ENCODE measurements around the gene BOK.

GRCh38 chr2:241542278-241542605, 16.3 kb upstream of the BOK start:
- TF ChIP-seq, protein P1, sequence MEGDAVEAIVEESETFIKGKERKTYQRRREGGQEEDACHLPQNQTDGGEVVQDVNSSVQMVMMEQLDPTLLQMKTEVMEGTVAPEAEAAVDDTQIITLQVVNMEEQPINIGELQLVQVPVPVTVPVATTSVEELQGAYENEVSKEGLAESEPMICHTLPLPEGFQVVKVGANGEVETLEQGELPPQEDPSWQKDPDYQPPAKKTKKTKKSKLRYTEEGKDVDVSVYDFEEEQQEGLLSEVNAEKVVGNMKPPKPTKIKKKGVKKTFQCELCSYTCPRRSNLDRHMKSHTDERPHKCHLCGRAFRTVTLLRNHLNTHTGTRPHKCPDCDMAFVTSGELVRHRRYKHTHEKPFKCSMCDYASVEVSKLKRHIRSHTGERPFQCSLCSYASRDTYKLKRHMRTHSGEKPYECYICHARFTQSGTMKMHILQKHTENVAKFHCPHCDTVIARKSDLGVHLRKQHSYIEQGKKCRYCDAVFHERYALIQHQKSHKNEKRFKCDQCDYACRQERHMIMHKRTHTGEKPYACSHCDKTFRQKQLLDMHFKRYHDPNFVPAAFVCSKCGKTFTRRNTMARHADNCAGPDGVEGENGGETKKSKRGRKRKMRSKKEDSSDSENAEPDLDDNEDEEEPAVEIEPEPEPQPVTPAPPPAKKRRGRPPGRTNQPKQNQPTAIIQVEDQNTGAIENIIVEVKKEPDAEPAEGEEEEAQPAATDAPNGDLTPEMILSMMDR (IDR thresholded peaks at IDR 0.05; ENCODE audit: insufficient read depth, low read depth, low read length): no peak
- no peak for TF ChIP-seq EZH2 (IDR thresholded peaks at IDR 0.05; ENCODE audit: insufficient read depth, low read length)

Data from astrocyte (in vitro differentiated cells and primary cell).